NCI-H748 (cell line): ENCODE results near the gene NME8.
A peak's percentile ranks its signal among the peaks of the same experiment; 100 is the strongest.
"Not testable (repeated sequence)": the region's sequence is repeated elsewhere in the genome, so short reads cannot be mapped to it uniquely, and the experiment has no call there.

Experiments
- DNase-seq: peaks from one replicate; lab custom pipeline; 2025; ENCODE audit not compliant: unreplicated experiment; lab: John Stamatoyannopoulos, UW

The NME8 gene

GRCh38 chr7:37848297-37848696, at the start of gene NME8:
Gene NME8 (plus strand): TSS chr7:37848597. CDS start chr7:37850267, 1,670 bp downstream.
- no peak for DNase-seq

GRCh38 chr7:37806152-37806551, 42.2 kb upstream of the NME8 start:
- no peak for DNase-seq

- DNase-seq, result not testable (repeated sequence)
Observed at GRCh38 chr7:37812161-37812580, 36.2 kb upstream of the NME8 start.

GRCh38 chr7:37815671-37816371, 32.6 kb upstream of the NME8 start:
- no peak for DNase-seq

- no peak for DNase-seq
Observed at GRCh38 chr7:37816922-37817590, 31.3 kb upstream of the NME8 start.

- no peak for DNase-seq
Observed at GRCh38 chr7:37817591-37817960, 30.8 kb upstream of the NME8 start.

- no peak for DNase-seq
Observed at GRCh38 chr7:37817996-37818720, 30.2 kb upstream of the NME8 start.

- DNase-seq, result no peak
Observed at GRCh38 chr7:37820708-37821468, 27.5 kb upstream of the NME8 start.

GRCh38 chr7:37822946-37823345, 25.5 kb upstream of the NME8 start:
- no peak for DNase-seq

GRCh38 chr7:37823557-37823956, 24.8 kb upstream of the NME8 start:
- no peak for DNase-seq

GRCh38 chr7:37825038-37825437, 23.4 kb upstream of the NME8 start:
- DNase-seq, result no peak

GRCh38 chr7:37826825-37827224, 21.6 kb upstream of the NME8 start:
- DNase-seq, result no peak

GRCh38 chr7:37831244-37831643, 17.2 kb upstream of the NME8 start:
- DNase-seq, result no peak

GRCh38 chr7:37832194-37832593, 16.2 kb upstream of the NME8 start:
- peak; percentile 27 for DNase-seq

- DNase-seq, result peak; percentile 61
Observed at GRCh38 chr7:37833107-37833817, 15.1 kb upstream of the NME8 start.

GRCh38 chr7:37833818-37834146, 14.6 kb upstream of the NME8 start:
- no peak for DNase-seq

- no peak for DNase-seq
Observed at GRCh38 chr7:37853468-37853867, 5.1 kb downstream of the NME8 start.

- DNase-seq, result no peak
Observed at GRCh38 chr7:37882086-37882485, 33.7 kb downstream of the NME8 start.

- no peak for DNase-seq
Observed at GRCh38 chr7:37893359-37893758, 45.0 kb downstream of the NME8 start.

GRCh38 chr7:37894671-37895070, 46.3 kb downstream of the NME8 start:
- no peak for DNase-seq

- DNase-seq, result no peak
Observed at GRCh38 chr7:37899712-37900247, 51.4 kb downstream of the NME8 start.
